GM19023 (cell line): Measurements from ENCODE around the gene TMEM145.
"Not testable (repeated sequence)": the region's sequence is repeated elsewhere in the genome, so short reads cannot be mapped to it uniquely, and the experiment has no call there.

Source experiments
- ATAC-seq: cut with Tn5 transposase; IDR thresholded peaks from one replicate; pipeline ENCODE4 v1.9.1; 2021; ENCODE audit warnings: mild to moderate bottlenecking, moderate library complexity; ENCODE audit not compliant: unreplicated experiment

The TMEM145 gene

DNA sequence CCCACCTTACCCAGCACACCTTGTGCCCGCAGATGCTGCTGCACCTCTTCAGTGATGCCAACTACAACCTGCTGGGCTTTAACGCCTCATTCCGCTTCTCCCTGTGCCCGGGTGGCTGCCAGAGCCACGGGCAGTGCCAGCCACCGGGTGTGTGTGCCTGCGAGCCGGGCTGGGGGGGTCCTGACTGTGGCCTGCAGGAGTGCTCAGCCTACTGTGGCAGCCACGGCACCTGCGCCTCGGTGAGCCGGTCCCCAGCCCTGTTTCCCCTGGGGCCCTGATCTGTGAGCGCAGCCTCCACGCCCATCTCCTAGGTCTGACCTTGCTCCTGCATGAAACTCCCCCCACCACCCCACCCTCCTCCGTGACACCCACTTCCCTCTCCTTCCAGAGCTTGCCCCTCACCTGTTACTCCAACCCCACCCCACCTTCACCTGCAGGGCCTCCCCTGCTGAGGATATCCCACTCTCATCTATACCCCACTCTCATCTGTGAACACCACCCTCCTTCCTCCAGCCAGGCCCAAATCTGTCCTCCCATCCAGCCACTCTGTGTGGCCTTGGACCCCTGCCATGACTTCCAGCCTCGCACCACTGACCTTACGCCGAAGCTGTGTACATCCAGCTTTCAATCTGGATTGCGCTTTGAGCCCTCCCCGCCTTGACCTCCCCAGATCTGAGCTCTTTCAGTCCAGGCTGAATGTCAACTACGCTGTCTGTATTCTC is 21.0 kb downstream of the TMEM145 start:
- ATAC-seq, result no peak

DNA sequence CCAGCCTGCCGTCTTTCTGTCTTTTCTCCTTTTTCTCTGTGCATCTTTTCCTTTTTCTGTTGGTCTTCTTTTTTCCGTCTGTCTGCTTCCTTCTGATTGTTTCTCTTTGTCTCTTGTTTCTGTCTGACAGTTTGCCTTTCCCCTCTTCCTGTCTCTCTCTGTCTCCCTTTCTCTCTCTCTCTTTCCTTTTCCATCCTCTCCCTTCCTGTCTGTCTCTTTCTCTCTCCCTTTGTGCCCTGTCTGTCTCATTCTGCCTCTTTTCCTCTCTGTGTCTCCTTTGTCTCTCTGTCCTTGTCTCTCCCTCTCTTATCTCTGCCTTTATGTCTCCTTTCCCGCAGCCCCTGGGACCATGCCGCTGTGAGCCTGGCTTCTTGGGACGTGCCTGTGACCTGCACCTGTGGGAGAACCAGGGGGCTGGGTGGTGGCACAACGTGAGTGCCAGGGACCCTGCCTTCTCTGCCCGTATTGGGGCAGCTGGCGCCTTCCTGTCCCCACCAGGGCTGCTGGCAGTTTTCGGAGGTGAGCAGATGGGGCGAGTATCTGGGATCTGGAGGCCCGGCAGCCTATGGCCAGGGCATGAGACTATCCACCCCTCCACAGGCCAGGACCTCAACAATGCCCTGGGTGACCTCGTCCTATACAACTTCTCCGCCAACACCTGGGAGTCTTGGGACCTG is 21.7 kb downstream of the TMEM145 start:
- ATAC-seq, result no peak

DNA sequence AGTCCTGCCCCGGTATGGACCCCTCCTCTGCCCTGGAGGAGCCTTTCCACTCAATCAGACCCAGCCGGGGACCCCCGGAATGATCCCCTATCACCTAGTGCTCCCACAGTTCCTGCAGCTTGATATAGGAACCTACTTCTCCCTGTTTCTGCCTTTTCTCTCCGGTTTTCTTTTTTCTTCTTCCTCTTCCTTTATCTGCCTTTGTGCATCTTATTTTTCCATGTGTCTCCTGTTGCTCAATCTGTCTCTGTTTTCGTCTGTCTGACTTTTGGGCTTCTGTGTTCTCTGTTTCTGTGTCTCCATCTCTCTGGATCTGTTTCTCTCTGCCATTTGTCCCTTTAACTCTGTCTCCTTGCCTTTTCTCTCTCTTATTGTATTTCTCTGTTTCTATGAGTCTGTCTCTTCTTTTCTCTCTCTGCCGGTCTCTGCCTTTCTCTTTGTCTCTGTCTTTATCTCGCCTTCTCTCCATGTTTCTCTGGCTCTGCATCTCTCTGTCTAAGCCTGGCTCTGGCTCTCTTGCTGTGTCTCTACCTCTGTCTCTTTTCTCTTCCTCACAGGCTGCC is 22.3 kb downstream of the TMEM145 start:
- ATAC-seq, result no peak

DNA sequence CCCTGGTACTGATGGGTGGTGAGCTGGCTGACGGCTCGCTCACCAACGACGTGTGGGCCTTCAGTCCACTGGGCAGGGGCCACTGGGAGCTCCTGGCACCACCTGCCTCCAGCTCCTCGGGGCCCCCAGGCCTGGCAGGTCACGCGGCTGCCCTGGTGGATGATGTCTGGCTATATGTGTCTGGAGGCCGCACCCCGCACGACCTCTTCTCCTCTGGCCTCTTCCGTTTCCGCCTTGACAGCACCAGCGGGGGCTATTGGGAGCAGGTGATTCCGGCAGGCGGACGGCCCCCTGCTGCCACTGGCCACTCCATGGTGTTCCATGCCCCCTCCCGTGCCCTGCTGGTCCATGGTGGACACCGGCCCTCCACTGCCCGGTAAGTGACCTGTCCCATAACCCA is 22.9 kb downstream of the TMEM145 start:
- ATAC-seq, result no peak

DNA sequence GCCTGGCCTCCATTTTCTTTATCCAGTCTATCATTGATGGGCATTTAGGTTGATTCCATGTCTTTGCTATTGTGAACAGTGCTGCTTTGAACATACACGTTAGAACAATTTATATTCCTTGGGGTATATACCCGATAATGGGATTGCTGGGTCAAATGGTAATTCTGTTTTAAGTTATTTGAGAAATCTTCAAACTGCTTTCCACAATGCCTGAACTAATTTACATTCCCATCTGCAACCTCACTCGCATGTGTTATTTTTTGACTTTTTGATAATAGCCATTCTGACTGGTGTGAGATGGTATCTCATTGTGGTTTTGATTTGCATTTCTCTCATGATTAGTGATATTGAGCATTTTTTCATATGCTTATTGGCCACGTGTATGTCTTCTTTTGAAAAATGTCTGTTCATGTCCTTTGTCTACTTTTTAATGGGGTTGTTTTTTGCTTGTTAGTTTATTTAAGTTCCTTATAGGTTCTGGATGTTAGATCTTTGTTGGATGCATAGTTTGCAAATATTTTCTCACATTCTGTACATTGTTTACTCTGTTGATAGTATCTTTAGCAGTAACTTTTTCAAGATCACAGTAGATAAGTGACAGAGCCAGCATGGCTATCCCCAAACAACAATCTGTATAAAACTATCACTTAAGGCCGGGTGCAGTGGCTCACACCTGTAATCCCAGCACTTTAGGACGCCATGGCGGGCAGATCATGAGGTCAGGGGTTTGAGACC is 26.2 kb downstream of the TMEM145 start:
- ATAC-seq, result not testable (repeated sequence)

DNA sequence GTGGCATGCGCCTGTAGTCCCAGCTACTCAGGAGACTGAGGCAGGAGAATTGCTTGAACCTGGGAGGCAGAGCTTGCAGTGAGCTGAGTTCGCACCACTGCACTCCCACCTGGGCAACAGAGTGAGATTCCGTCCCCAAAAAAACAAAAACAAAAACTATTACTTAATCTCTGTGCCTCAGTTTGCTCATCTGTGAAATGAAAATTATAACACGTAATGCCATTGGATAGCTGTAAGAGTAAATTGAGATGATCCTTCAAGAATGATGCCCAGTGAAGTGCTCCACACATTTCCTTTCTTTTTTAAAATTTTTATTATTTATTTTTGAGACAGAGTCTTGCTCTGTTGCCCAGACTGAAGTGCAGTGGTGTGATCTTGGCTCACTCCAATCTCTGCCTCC is 26.8 kb downstream of the TMEM145 start:
- not testable (repeated sequence) for ATAC-seq

DNA sequence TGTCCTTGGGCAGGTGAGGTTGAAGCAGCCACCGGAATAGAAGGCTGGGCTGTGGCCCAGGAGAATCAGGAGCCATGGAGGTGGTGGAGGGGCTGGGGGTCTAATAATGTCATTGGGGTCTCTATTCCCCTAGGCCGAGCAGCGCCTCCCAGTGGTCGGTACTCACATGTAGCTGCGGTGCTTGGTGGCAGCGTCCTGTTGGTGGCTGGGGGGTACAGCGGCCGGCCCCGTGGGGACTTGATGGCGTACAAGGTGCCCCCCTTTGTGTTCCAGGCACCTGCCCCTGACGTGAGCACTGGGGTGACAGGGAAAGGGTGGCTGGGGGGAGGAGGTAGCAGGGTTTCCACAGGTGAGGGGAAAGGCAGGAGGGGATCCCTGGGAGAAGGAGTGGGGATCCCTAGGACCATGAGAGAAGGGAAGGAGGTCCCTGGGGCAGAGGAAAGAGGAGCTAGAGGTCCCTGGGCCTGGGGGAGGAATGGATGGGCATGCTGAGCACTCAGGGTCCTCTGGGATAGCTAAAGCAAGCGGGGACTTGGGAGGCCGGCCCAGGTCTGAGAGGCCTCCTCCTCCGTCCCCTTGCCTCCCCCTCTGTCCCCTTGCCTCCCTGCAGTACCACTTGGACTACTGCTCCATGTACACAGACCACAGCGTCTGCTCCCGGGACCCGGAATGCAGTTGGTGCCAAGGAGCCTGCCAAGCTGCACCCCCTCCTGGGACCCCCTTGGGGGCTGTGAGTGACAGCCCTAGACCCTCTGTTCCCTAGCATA is 30.4 kb downstream of the TMEM145 start:
- no peak for ATAC-seq

DNA sequence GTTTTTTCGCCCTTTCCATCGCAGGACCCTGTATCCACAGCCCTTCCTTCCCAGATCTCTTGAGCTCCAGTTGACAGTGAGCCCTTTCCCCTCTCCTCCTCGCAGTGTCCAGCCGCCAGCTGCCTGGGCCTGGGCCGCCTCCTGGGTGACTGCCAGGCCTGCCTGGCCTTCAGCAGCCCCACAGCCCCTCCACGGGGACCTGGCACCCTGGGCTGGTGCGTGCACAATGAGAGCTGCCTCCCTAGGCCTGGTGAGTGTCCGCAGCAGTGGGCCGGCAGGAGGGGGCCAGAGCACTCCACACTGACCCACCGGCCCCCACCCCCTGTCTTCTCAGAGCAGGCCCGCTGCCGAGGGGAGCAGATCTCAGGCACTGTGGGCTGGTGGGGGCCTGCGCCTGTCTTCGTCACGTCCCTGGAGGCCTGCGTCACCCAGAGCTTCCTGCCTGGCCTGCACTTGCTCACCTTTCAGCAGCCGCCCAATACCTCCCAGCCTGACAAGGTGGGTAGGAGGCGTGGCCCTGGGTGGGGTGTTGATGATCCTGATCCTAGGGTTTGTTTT is 31.3 kb downstream of the TMEM145 start:
- no peak for ATAC-seq

DNA sequence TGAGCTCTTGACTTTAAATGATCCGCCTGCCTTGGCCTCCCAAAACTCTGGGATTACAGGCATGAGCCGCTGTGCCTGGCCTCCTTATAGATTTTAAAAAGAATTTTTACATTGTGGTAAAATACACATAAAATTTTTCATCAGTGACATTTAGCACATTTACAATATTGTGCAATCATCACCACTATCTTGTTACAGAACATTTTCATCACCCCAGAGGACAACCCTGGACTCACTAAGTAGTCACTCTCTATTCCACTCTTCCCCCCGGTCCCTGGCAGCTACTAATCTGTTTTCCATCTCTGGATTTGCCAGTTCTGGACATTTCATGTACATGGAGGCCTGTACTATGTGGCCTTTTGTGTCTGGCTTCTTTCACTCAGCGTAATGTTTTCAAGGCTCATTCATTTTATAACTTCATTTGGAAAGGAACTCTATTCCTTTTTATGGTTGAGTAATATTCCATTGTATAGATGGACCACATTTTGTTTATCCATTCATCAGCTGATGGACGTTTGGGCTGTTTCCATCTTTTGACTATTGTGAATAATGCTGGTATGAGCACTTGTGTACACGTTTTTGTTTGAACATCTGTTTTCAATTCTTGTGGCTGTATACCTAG is 32.2 kb downstream of the TMEM145 start:
- no peak for ATAC-seq

DNA sequence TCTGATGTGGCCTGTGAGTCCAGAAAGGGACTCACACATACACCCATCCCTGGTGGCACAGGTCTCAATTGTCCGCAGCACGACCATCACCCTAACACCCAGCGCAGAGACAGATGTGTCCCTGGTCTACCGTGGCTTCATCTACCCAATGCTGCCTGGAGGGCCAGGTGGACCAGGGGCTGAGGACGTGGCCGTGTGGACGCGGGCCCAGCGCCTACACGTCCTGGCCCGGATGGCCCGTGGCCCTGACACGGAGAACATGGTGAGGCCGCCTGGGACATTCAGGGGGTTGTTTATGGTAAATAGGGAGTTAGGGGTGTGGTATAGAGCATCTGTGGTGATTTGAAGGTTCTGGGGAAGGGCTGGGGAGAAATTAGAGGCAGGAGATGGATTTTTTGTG is 35.1 kb downstream of the TMEM145 start:
- no peak for ATAC-seq

DNA sequence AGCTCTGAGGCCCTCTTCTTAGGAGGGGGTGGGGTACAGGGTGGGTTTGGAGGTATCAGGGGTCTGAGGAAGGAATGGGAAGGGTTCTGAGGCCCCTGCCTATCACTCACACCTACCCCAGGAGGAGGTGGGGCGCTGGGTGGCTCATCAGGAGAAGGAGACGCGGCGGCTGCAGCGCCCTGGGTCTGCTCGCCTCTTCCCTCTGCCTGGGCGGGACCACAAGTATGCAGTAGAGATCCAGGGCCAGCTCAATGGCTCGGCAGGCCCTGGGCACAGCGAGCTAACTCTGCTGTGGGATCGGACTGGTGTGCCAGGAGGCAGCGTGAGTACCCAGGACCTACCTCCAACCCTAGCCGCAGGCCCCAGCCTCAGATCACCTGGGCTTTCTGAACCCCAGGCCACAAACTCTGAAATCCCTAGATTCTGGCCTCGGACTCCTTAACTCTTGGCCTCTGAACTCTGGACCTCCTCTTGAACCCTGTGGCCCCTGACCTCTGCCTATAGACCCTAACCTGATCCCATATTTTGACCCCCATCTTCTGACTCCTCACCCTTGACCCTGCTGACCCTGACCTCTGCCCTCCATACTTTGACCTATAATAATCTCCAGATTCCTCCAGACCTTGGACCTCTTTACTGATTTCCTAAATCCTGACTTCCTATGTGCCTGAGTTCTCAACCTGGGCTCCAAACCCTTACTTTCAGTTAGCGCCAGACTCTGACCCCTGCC is 36.4 kb downstream of the TMEM145 start:
- ATAC-seq, result no peak

DNA sequence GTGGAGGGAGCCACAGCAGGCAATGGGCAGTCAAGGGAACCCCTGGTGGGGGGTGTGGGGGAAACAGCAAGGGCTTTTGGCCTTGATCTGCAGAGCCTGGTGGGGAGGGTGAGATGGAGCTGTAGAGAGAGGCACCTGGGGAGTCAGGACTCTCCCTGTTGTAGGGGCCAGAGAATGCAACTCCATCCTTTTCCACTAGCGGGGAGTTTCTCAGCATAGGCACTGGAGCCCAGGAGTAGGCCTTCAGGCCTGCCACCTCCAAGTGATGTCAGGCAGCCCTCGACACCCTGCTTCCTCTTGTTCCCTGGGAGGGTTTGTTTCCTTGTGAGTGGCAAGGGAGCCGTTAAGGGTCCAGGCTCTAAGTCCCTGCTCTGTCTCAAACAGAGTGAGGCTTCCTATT is 37.3 kb downstream of the TMEM145 start:
- ATAC-seq, result no peak

DNA sequence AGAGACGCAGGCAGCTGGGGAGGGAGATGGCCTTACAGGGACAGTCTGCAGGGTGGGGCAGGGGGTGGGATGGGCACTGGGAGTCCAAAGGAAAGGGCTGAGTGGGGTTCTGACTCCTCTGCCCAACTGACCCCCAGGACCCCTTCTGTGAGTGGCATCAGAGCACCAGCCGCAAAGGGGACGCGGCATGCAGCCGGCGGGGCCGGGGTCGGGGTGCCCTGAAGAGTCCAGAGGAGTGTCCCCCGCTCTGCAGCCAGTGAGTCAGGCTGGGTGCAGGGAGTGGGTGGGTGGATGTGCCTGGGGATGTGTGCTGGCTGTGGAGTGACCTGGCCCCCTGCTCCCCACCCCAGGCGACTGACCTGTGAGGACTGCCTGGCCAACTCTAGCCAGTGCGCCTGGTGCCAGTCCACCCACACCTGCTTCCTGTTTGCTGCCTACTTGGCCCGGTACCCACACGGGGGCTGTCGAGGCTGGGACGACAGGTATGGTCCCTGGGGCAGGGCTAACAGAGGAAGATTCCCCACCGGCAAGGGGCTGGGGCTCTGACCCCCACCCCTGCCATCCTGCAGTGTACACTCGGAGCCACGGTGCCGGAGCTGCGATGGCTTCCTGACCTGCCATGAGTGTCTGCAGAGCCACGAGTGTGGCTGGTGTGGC is 38.1 kb downstream of the TMEM145 start:
- no peak for ATAC-seq

DNA sequence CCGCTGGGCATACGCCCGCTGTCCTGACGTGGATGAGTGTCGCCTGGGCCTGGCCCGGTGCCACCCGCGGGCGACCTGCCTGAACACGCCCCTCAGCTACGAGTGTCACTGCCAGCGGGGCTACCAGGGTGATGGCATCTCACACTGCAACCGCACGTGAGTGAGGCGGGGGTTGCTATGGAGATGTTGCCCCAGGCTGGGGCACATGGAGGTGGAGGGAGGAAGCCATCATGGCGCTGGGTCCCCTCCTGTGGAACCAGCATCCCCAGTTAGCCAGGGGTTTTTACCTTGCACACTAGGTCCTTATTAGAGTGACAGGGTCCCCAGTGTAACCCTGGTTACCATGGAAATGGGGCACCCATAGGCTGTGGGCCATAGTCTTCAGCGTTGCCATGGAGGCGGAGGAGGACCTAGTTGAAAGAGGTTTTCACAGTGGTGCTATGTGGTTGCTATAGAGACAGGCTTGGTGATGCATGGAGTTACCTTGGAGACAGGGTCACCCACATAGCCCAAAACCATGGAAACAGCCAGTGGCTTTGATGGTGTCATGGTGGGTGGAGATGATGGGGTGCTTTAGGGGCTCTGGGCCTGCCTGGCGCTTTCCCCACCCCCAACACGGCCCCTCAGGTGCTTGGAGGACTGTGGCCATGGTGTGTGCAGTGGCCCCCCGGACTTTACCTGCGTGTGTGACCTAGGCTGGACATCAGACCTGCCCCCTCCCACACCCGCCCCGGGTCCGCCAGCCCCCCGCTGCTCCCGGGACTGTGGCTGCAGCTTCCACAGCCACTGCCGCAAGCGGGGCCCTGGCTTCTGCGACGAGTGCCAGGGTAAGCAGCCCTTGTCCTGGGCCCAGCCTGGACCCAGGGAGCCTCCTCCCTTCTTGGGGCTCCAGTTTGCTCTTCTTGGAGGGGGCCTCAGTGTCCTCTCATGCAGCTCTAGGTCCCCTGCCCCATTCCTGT is 39.5 kb downstream of the TMEM145 start:
- no peak for ATAC-seq

DNA sequence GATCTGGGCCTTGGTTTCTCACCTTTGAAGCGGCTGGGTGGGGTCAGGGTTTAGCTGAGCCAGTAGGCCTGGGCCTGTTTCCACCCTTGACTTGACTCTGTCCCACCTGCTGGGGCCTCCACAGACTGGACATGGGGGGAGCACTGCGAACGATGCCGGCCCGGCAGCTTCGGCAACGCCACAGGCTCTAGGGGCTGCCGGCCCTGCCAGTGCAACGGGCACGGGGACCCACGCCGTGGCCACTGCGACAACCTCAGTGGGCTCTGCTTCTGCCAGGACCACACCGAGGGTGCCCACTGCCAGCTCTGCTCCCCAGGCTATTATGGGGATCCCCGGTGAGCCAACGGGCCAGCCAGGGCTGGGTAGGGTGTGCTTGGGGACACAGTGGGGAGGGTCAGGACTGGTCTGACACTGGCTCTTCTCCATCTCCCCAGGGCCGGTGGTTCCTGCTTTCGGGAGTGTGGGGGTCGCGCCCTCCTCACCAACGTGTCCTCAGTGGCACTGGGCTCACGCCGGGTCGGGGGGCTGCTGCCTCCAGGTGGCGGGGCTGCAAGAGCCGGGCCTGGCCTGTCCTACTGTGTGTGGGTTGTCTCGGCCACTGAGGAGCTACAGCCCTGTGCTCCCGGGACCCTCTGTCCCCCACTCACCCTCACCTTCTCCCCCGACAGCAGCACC is 40.4 kb downstream of the TMEM145 start:
- ATAC-seq, result no peak

DNA sequence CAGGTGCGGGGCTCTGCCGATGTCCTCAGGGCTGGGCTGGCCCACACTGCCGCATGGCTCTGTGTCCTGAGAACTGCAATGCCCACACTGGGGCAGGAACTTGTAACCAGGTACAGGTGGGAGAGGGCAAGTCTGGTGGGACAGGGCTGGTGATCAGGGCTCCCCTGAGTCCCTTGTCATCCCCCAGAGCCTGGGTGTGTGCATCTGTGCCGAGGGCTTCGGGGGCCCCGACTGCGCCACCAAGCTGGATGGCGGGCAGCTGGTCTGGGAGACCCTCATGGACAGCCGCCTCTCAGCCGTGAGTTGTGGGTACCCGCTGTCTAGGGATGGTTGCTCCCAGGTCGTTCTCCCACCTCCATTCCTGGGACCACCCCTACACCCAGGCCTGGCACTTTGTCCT is 42.8 kb downstream of the TMEM145 start:
- ATAC-seq, result no peak

DNA sequence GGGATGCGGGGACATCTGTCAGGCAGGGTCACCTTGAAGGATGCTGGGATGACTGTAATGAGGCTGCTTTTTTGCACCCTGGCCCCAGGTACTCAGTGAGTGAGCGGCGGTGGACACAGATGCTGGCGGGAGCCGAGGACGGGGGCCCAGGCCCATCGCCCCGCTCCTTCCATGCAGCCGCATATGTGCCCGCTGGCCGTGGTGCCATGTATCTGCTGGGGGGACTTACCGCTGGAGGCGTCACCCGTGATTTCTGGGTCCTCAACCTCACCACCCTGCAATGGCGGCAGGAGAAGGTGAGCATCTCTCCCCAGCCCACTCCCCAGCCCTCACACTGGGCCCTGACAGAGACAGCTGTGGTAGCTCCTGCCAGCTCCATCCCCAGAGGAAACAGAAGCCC is 43.6 kb downstream of the TMEM145 start:
- ATAC-seq, result no peak
